ENCODE data around the gene SRF.
"Not testable (repeated sequence)": the region's sequence is repeated elsewhere in the genome, so short reads cannot be mapped to it uniquely, and the experiment has no call there.

The SRF gene

DNA sequence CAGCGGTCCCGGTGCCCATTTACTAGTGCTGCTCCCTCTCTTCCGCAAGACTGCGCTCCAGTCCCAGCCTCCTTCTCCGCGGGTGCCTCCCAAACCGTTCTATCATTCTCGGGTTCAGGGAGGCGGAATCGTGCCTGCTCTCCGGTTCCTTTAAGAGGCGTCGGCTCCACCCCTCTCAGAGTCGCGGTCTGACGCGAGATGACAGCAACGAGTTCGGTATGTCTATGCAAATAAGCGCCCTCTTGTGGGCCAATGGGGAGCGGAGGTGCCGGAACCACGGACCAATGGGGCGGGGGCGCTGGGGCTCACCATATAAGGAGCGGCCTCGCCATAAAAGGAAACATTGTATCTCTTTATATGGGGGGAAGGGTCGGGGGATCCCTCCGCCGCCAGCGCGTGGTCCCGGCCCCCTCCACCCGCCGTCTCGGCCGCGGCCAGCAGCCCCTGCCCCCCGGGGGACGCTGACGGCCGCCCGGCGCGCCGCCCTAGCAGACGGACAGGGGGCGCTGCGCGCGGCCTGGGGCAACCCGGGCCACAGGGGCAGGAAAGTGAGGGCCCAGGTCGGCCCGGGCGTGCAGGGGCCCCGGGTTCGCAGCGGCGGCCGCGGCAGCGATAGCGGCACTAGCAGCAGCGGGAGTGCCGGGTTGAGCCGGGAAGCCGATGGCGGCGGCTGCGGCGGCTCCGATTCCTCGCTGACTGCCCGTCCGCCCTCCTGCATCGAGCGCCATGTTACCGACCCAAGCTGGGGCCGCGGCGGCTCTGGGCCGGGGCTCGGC lies at the start of gene SRF:
Gene SRF, plus strand, starts transcription at position 339 of the 776 bp plus-strand sequence. Its CDS starts 388 bp downstream, at position 727.
- DNase-seq (ENCODE audit: low read depth, low spot score): peak; percentile 100

DNA sequence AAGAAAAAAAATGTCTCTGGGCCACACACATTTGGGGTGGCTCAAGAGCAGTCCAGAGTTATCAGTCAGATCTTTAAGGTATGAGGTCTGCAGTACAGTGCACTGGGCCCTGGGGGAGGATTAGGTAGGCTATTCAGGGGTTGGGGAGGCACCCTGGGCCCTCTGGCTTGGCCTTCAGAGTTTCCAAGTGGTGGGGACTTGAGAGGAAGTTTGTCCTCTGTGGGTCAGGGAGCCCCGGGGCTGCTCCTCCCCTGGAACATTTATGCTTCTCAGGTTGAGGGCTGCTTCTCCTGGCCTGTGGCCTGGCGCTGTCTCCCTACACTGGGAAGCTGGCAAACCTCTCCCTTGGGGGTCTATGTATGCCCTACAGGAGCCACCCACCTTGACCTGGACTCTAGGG lies 48.9 kb upstream of the SRF start:
- peak; percentile 41 for DNase-seq (ENCODE audit: low read depth, low spot score)

DNA sequence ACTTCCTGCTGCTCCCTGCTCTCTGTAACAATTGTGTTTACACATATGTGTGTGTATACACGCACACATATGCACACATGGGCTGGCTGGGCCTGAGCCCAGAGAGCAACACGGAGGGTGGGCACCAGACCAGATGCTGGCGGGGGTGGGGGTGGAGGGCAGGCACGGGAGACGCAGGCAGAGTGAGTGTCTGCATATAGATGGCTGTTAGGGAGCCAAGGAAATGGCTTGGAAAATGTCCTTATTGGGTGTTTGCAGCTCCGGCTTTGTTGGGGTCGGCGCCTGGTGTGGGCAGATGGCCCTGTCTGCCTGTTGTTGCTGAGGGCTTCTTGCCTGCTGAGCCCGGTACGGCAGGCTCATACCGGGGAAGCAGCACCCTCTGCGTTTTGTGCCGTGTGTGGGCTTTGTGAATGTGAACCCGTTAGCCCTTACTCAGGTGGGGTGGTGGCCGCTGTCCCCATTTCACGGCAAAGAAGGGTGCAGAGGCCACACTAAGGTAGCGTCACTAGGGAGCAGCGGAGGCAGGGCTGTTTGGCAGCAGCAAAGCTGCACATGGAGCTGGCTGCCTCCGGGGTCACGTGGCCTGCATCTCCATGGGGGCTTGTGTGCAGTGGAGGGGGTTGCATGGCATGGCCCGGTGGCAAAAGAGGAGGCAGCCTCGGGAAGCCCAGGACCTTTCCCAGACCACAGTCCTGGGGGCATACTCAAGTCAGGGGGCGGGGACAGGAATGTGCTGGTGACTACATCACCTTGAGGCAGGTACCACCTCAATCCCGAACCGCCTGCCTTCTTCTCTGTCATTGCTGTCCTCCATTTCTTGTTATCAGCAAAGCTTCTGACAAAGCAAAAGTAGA lies 47.4 kb upstream of the SRF start:
- peak; percentile 81 for DNase-seq (ENCODE audit: low read depth, low spot score)

DNA sequence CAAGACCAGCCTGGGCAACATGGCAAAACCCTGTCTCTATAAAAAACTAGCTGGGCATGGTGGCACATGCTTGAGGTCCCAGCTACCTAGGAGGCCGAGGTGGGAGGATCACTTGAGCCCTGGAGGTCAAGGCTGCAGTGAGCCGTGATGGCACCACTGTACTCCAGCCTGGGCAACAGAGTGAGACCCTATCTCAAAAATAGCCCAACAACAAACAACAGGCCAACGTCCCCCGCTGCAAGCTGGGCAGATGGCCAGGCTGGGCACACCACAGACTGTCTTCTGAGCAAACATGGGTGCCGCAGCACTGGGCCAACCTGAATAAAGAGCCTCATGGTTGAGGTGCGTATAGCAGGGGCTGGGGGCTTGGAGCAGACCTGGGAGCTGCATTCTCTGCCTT lies 46.6 kb upstream of the SRF start:
- no peak for DNase-seq (ENCODE audit: low read depth, low spot score)

DNA sequence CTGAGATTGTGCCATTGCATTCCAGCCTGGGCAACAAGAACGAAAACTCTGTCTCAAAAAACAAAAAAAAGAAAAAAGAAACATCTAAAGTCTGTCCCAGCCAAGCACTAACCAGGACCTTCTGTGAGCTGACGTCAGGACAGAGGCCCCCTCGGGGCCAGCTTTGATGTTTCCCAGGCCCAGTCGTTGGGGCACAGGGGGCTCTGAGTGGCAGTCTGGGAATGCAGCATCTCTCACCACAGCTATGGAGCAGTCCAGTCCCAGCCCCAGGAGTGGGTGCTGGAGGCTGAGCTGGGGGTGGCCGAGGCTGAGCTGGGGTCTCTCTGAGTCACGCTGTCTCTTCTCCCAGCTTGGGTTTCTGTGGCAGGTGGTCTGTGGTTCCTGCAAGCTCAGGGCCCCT lies 46.0 kb upstream of the SRF start:
- peak; percentile 74 for DNase-seq (ENCODE audit: low read depth, low spot score)

DNA sequence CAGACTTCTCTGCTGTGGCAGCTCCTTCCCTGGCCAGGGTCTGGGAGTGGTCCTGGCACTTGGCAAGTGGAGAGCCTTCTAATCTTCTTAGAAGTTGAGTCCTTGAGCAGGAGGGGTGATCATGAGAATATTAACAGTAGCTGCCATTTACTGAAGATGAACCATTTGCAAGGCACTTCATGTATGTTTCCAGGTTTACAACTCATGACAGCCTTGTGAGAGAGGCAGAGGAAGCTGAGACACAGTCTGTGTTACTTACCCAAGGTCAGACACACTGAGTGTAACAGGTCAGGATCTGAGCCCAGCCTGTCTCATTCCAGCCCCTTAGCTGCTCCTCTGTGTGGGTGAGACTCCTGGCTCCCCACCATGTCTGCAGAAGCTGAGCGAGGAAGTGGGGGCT lies 45.5 kb upstream of the SRF start:
- no peak for DNase-seq (ENCODE audit: low read depth, low spot score)

DNA sequence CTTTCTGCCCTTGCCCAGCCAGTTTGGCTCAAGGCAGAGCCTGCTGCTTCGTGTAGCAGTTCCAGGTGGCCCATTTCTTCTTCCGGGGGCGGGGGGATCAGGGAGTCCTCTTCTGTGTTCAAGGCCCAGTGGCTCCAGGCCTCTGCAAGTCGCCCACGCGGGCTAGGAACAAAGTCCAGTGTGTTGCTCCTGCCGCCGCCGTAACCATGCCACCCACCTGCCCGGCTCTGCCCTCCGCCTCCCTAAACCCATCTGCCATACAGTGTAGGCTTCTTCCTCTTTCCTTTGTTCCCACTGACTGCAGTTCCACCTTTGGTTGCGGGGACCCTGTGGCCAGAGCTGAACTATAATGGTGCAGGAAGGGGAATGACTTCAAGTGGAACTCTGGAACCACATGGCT lies 43.9 kb upstream of the SRF start:
- no peak for DNase-seq (ENCODE audit: low read depth, low spot score)

DNA sequence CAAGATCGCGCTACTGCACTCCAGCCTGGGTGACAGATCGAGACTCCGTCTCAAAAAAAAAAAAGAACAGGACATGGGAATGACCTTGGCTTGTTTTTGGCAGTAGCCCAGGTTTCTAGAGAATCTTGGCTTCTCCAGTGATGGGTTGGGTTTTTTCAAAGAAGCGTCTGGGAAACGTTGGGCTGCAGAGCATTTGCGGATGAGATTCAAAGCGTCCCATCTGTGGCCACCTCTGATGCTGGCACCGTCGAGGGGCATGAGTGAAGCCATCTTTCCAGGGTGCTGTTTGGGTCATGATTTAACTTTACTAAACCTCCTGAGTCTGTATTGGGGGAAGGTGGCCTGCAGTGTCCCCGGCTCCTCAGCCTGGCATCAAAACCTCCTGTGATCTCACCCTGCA lies 43.2 kb upstream of the SRF start:
- no peak for DNase-seq (ENCODE audit: low read depth, low spot score)

DNA sequence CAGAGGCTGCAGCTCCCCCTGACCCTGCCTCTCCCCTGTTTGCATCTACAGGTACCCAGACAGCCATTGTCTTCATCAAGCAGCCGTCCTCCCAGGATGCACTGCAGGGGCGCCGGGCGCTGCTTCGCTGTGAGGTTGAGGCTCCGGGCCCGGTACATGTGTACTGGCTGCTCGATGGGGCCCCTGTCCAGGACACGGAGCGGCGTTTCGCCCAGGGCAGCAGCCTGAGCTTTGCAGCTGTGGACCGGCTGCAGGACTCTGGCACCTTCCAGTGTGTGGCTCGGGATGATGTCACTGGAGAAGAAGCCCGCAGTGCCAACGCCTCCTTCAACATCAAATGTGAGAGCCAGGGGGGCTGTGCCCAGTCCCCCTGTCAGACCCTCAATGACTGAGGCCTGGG lies 42.1 kb upstream of the SRF start:
- no peak for DNase-seq (ENCODE audit: low read depth, low spot score)

DNA sequence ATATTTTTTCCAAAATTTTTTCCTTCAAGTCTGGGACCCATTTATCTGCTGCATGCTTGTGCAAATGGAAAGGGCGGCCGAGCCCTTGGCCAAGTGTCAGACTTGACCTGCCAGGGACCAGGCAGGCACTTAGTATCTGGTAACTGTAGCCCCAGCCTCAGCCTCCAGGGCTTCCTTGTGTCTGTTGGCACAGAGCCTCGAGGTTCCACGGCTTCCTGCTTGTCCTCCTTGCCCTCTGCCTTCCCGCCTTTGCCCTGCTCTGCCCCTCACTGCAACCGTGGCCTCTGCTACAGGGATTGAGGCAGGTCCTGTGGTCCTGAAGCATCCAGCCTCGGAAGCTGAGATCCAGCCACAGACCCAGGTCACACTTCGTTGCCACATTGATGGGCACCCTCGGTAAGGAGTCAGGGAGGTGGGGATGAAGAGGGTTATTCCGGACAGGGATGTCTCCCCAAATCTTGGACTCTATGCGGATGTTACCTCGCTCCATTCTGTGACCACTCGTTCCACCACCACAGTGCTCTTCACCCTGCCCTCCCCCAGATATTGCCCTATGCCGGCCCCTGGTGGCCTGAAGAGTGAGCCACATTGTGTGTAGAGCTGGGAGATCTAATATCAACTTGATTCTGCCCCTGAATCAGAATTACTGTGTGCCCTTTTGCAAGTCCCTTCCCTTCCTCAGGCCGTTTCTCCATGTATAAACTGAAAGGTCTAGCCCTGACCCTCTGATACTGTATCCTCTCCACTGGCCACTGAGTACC lies 41.5 kb upstream of the SRF start:
- peak; percentile 36 for DNase-seq (ENCODE audit: low read depth, low spot score)

DNA sequence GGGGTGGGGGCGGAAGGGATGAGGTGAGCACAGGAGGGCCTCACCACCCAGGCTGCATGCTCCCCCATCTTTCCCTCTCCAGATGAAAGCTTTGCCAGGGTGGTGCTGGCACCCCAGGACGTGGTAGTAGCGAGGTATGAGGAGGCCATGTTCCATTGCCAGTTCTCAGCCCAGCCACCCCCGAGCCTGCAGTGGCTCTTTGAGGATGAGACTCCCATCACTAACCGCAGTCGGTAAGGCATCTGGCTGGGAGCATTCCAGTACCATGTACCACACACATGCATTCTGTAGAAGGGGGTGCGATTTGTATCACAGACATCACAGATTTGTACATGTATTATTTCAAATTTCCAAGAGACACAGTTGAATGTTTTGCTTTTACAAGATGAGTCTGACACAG lies 40.6 kb upstream of the SRF start:
- DNase-seq (ENCODE audit: low read depth, low spot score): no peak

DNA sequence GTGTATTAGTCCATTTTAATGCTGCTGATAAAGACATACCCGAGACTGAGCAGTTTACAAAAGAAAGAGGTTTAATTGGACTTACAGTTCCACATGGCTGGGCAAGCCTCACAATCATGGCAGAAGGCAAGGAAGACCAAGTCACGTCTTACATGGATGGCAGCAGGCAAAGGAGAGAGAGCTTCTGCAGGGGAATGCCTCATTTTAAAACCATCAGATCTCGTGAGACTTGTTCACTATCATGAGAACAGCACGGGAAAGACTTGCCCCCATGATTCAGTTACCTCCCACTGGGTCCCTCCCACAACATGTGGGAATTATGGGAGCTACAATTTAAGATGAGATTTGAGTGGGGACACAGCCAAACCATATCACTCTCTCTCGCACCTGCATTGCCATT lies 39.7 kb upstream of the SRF start:
- not testable (repeated sequence) for DNase-seq (ENCODE audit: low read depth, low spot score)

DNA sequence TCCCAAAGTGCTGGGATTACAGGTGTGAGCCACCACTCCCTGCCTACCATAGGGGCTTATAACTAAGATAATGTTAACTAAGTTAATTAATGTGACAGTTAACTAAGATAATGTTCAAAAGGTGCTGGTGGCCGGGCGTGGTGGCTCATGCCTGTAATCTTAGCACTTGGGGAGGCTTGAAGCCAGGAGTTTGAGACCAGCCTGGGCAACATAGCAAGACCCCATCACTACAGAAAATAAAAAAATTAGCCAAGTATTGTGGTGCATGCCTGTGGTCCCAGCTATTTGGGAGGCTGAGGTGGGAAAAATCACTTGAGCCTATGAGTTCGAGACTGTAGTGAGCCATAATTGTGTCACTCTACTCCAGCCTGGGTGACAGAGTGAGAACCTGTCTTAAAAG lies 32.8 kb upstream of the SRF start:
- DNase-seq (ENCODE audit: low read depth, low spot score): no peak

DNA sequence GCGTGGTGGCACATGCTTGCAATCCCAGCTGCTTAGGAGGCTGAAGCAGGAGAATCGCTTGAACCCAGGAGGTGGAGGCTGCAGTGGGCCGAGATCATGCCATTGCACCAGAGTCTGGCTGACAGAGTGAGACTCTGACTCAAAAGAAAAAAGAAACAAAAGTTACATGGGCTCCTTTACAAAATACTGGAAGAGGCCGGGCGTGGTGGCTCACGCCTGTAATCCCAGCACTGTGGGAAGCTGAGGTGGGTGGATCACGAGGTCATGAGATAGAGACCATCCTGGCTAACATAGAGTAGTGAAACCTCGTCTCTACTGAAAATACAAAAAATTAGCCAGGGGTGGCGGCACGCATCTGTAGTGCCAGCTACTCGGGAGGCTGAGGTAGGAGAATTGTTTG lies 31.1 kb upstream of the SRF start:
- not testable (repeated sequence) for DNase-seq (ENCODE audit: low read depth, low spot score)

DNA sequence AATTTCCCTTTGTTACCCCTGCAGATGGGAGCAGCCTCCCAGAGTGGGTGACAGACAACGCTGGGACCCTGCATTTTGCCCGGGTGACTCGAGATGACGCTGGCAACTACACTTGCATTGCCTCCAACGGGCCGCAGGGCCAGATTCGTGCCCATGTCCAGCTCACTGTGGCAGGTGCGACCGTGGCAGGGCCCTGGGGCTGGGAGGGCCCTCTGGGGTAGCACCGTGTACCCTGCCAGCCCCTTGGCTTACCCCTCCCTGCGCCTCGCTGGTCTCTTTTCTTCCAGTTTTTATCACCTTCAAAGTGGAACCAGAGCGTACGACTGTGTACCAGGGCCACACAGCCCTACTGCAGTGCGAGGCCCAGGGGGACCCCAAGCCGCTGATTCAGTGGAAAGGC lies 29.4 kb upstream of the SRF start:
- no peak for DNase-seq (ENCODE audit: low read depth, low spot score)

DNA sequence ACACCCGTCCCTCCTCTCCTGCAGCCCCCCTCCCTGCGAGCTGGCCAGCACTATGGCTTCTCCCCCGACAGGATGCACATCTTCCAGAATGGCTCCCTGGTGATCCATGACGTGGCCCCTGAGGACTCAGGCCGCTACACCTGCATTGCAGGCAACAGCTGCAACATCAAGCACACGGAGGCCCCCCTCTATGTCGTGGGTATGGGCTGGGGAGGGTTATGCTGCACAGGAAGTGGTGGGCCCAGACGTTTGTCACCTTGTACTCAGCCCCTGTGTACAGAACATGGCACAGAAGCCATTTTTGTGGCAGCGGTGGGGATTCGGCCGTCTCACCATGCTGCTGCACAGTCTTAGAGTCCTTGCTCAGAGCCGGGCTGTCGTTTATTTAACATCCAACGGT lies 29.0 kb upstream of the SRF start:
- DNase-seq (ENCODE audit: low read depth, low spot score): no peak

DNA sequence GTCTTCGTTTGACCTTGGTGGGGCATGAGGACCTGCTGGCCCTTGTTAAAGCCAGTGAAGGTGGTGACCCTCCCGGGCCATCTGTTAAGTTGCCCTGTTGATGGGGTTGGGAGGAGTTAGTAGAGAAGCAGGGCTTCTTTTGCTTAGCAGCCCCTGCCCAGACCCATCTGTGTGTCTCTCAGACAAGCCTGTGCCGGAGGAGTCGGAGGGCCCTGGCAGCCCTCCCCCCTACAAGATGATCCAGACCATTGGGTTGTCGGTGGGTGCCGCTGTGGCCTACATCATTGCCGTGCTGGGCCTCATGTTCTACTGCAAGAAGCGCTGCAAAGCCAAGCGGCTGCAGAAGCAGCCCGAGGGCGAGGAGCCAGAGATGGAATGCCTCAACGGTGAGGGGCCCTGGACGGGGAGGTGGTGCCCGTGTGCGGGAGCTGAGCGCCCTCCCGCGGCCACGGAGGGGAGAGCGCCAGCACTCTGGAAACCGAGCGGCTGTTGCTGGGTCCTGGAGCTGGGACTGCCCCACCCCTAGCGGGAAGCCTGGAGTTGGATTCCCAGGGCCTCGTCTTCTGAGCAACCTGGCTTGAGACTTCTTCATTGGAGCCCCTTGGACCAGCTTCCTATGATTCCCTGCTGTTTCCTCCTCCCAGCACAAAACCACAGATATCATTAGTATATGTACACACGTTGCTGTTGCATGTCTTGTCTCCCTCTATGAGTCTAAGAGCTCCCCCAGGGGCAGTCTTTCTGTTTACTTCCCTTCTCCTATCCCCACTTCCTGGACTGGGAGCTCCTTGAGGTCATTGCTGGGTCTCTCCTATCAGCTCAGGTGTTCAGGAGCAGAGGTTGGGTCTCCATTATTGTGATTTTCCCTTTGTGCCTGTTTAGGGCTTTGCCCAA lies 27.6 kb upstream of the SRF start:
- DNase-seq (ENCODE audit: low read depth, low spot score): peak; percentile 99

DNA sequence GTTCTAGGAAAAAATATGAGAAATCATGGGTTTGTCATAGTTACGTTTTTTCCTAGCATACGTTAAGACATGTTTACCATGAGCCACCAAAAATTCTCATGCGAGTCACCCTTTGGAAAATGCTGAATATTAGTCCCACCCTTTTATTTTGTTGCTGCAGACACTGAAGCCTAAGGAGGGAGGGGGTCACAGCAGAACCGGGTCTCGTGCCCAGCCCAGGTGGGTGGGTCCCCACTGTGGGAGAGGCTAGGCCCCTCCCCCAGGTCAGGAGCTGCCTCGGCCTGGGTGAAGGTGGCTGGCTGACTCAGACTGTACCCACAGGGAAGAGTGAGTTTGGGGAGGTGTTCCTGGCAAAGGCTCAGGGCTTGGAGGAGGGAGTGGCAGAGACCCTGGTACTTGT lies 26.2 kb upstream of the SRF start:
- DNase-seq (ENCODE audit: low read depth, low spot score): no peak

DNA sequence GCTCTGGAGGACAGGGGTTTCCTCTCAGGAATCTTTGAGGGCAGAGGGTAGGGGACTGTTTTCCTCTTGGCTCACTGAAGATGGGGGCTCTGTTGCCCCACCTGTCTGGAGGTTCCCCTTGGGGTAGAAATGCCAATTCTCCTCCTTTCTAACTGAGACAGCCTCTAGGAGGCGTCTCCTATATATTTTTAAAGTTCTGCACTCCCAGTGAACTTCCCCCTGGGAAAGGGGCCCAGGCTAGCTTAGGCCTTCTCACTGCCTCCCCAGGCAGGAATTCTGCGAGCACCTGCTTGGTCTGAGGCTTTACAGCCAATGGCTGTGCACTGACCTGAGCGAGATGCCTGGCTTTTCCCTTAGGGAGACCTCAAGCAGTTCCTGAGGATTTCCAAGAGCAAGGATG lies 24.8 kb upstream of the SRF start:
- DNase-seq (ENCODE audit: low read depth, low spot score): no peak

DNA sequence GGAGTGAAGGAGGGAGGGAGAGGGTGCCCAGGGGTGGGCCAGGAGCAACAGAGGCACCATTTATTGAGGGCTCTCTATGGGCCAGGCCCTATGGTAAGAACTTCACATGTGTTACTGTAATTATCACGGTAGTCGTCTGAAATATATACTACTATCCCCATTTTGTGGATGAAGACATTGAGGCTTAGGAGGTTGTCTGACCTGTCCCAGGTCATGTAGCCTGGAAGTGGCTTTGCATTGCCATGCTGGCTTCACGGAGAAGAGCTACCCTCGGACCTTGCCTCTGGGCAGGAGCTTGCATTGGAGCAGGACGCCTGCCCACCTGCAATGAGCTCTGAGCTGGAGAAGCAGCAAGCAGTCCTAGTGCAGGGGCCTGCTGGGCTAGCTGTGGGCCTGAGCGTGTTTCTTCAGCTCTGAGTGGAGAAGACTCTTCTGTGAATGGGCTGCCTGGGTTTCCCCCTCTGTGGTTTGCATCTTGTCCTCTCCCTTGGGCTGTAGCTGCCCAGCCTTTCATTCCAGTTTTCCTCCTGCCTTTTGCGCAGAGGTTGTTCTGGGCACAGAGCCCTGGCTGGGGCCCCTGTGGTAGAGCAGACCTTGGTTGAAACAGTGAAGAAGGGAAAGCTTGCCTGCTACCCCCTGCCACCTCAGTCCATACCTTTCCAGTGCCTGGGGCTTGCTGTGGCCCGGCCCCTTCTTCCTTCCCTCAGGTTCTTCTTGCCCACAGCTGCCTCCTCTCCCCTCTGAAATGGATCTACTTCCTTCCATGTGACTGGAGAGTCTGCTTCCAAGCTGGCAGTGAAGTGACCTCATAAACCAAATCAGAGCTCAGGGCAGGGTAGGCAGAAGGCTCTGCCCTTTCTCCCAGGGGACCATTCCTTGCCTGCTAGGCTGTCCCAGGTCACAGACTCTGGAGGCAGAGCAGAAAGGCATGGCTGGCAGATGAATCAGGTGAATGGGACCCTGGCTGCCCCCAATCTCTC lies 24.1 kb upstream of the SRF start:
- DNase-seq (ENCODE audit: low read depth, low spot score): no peak
